Putamen (tissue), 1 donor: ENCODE results near the gene CHMP2A.
A peak's percentile ranks its signal among the peaks of the same experiment; 100 is the strongest.

ENCODE experiments used
- DNase-seq: peaks from one replicate; pipeline ENCODE4 v3.0.0-alpha.2; 2016; ENCODE audit warnings: low spot score

CHMP2A gene

DNA sequence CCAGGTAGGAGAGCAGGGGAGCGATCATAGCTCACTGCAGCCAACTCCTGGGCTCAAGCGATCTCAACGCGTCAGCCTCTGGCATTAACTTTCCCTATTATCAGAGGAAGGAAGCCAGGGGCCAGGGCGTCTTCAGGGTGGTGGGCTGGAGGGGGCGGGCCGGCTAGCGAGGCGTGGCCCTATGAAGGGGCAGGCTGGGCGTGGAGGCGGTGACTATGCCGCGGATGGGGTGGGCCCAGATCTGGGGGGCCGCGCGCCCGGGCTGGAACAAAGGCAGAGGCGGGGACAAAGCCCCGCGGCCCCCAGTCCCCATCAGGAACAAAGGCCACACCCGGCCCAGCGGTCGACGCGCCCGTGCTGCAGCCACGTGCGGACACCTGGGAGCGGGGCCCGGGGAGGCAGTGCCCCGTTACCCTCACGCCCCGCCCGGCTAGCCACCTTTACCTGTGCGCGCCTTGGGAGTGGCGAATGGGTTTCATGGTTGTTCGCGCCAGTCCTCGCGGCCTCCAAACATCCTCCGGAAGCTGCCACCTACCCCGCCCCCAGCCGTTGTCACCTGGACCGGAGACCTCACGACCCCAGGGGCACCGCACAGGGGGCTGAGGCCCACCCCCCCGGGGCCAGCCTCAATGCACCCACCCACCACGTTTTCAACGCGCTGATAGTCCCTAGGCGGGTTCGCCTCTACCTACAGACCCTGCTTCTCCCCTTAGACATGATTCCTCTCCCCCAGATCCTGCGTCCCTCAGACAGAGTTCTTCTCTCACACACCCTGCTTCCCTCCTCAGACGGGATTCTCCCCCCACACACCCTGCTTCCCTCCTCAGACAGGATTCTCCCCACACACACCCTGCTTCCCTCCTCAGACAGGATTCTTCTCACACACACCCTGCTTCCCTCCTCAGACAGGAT is 16.4 kb downstream of the CHMP2A start:
- DNase-seq, result no peak

DNA sequence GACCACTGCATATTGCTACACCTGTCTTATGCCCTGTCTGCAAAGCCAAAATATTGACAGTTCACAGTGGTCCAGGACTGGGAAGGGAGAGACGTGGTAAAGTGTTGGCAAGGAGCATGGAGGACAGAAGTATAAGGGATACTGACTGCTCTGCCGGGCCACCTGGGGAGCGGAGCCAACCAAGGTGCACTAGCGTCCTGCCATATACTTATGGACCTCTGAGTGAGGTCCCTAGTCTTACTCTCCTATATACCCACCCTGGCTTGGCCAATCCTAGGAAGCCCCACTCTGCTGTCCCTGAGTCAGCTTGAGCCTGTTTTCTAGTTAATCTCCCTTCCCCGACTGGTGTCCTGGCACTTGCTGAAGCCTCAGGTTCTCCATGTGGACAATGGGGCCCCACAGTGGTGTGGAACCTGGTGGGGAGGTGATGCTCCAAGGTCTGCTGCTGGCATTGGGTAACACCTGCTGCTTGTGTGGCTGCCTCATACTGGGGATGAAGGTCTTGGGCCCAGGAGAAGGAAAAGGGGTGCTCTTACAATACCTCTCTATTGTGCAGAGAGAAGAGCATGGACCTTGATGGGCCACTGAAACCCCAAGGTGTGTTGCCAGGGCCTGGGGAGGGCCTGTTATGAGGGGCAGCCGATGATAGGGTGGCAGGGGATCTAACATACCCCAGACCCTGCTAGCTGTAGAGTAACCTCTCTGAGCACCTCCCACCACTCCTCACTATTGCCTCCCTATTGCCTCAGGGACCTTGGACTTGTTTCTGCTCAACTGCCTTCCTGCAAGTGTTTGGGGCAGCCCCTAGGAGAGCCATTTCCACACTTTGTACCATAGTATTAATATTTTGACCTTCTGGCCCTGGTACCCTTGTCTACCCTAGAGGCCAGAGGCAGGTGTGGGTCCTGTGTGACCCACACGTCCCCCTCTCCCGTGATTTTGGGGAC is 17.8 kb downstream of the CHMP2A start:
- DNase-seq, result no peak

DNA sequence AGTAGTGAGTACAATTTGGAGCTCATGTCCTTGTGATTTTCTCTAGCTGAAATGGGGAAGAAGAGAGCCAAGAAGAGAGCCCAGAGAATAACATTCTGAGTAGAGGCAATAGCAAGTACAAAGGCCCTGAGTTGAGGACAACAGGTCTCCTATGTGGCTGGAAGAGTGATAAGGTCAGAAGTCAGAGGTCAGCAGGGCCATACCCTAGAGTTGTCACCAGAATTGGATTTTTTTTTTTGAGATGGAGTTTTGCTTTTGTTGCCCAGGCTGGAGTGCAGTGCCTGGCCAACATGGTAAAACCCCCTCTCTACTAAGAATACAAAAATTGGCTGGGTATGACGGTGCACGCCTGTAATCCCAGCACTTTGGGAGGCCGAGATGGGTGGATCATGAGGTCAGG is 19.0 kb downstream of the CHMP2A start:
- no peak for DNase-seq

DNA sequence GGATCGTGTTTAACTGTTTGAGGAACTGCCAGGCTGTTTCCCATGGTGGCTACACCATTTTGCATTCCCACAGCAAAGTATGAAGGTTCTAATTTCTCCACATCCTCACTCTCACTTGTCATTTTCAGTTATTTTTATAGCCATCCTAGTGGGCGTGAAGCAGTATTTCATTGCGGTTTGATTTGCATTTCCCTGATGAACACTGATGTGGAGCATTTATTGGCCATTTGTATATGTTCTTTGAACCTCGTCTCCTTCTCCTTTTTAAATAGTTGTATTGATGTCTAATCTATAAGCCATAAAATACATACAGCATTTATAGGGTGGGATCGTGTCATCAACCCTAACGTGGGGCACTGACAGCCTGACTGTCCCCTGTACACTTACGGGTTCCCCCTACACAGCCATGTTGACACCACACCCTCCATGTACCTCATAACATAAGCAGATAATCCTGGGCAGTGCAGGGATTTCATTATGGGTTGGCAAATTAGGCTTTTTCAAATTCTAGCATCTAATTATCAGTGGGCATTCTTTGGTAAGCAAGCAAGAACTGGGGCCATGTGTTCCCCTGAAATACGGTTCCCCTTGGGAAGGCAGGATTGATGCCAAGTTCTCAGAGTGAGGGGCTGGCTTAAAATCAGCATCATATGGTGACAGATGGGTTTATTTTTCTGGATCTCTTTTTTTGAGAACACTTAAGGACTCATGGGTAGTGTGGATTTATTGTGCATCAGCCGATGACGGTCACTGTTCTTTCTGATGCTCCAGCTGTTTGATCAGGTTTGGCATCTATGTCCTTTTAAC is 23.7 kb downstream of the CHMP2A start:
- DNase-seq, result no peak

DNA sequence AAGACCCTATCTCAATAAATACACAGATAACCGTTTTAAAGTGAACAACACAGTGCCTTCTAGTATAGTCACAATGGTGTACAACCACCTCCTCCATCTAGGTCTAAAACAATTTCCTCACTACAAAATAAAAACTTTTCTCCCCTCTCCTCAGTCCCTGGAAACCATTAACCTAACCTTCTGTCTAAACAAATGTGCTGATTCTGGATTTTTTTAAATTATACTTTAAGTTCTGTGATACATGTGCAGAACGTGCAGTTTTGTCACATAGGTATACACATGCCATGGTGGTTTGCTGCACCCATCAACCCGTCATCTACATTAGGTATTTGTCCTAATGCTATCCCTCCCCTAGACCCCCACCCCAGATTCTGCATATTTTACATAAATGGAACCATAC is 25.5 kb downstream of the CHMP2A start:
- DNase-seq, result no peak

DNA sequence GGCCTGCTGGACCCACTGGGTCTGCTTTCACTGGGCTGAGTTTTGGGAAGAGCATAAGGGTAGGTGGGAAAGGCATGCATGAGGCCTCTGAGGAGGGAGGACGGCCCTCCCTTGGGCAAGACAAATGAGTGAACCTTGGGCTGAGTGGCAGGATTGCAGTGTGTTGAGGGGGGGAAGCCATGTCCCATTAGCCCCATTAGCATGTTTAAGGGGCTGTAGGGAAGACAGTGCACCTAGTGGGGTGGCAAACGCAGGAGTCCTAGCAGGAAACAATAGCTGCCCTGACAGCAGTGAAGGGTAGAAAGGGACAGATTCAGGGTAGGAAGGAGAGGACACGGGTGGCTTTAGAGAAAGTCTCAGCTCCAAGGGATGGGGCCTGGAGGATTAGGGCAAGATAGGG is 32.2 kb downstream of the CHMP2A start:
- DNase-seq, result no peak

DNA sequence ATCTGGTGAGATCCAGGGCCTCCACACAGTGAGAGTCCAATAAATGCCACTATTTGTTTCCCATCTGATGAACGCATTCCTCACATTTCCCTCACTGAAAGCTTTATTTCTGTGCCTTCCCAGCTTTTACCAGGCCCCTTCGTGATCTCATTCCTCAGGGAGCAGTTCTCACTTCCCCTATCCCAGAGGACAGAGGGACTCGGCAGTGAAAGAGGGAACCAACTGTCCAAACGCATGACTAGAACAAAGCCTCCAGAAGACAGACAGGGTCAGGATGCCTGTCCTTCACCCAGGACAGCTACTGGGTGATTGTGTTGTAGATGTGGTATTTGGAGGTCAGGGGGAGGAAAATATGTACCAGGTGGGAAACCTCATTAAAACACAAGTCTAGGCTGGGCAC is 33.3 kb downstream of the CHMP2A start:
- DNase-seq, result no peak

DNA sequence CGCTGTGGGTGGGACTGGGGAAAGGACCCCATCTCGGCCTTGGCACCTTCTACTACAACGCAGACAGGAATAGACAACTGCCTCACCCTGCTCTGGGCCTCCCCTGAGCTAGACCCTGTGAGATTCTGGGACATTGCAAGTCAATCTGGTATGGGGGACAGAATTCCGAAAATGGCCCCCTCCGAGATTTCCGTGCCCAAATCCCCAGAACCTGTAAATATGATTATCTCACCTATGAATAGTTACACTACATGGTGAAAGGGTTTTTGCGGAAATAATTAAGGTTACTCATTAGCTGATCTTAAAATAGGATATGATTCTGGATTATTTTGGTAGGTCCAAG is 34.7 kb downstream of the CHMP2A start:
- no peak for DNase-seq

DNA sequence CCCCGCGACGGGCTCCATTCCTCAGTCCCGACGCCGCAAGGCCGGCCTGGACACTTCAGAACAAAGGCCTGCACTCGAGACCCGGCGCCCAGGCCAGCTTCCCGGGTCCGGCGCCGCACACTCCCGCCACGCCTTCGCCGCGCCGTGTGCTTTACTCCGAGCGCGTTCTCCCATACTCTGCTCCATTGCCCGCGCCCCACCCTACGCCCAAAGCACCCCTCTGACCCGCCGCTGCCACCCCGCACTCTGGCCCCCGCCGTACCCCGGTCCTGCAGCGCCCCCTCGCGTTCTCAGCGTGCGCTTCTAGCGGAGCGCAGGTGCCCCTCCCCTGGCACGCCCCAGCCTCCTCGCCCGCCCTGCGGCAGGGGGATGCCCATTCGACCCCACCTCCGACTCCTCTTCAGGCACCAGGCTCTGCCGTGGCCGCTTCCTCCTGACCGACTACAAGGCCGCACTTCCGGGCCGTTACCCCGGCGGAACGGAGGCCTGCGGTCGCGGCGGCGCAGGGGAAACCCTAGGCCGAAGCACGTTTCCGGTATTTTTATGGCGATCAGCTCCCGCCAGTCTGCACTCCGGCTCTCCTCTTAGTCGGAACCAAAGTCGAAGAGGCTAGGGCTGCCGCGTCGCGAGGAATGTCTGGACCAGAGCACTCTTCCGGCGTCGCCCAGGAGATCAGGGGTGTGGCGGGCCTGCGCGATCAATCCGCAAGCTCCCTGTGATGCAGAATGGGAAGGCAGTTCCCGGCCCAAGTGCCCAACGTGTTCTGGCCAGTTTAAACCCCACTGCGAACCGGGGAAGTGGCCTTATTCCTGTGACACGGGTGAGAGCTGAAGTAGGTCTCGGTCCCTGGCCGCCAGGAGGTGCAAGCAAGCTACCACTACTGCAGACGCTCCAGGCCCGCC is 35.3 kb downstream of the CHMP2A start, which contains the start of gene ZBTB45:
ZBTB45 (minus strand) TSS at position 456 of the 902 bp plus-strand sequence. CDS start 2,137 bp downstream, outside the sequence.
- DNase-seq, result peak; percentile 95

DNA sequence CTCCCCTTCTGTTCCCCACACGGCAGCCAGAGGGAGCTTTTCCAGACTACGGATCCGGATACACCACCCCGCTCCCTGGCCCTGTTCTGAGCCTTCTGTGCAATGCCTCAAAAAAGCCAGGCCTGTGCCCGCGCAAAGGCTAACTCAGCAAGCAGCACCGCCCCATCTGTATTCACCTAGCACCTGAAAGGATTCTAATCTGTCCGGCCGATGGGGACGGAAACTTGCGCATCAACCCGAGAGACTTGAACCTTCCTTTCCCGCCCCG is 35.9 kb downstream of the CHMP2A start:
- peak; percentile 50 for DNase-seq

DNA sequence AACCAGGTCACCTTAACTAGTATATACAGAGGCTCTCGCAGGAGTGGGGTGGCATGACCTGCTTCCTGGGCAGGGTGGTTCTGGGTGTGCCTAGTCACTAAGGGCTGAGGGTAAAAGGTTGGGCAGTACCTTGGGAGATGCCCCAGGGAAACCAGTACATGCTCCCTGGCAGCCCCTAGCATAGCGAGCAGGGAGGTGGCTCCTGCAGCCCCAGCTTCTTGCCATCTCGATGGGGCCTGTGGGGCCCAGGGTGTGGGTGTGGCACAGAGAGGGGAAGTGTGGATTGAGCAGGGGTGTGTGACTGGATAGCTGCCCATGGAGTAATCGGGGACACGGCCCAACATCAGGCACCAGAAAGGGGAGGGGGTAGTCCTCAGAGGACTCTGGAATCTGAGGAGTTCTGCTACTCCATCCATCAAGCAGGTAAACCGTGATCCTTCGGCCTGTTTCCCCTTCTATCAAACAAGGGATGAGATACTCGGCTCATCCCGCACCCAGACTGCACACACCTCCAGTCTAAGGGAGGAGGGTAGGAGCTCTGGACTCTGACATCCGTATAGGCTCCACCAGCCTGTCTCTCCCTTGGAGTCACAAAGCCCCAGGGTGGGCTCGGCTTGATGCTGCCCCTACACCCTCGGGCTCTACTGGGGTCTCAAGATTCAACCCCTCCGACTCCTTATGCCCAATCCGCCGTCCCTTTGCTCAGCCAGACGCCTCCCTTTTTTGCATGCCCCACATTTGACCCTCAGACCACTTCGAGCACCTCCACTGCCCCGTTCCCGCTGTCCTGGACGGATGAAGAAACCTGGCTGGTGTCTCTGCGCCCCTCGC is 36.4 kb downstream of the CHMP2A start:
- DNase-seq, result no peak

DNA sequence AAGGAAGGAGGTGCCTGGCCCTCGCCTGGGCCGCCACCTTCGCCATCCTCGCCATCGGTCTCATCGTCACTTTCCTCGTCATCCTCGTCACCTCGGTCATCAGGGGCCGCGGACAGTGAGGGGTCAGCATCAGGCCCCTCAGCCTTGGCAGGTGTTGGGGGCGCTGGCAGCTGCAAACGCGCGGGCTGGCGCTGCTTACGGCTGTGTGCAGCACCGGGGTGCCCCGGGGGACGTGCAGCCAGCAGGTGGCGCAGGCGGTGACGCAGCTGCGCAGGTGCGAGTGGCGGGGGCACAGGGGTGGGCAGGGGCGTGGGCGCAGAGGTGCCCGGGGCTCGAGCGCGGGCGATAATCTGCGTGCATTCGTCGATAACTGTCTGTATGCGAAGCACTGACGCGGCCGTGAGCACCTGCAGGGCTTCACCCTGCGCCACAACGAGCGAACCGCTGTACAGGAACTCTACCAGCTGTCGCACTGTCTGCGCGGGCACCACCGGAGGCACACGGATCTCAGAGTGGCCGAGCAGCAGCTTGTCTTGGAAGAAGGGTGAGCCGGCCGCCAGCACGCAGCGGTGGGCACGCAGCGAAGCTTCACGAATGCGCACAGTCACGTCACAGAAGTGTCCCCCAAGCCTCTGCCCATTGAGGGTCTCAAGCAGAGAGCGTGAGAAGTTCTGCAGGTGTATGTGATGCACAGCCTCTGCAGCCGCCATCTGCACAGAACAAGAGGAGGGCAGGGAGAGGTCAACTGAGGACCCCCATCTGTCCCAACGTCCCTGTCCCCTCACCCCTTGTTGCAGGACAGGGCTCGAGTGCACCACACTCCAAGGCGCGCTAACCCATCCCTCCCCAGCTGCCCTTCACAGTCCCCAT is 37.7 kb downstream of the CHMP2A start:
- DNase-seq, result no peak

DNA sequence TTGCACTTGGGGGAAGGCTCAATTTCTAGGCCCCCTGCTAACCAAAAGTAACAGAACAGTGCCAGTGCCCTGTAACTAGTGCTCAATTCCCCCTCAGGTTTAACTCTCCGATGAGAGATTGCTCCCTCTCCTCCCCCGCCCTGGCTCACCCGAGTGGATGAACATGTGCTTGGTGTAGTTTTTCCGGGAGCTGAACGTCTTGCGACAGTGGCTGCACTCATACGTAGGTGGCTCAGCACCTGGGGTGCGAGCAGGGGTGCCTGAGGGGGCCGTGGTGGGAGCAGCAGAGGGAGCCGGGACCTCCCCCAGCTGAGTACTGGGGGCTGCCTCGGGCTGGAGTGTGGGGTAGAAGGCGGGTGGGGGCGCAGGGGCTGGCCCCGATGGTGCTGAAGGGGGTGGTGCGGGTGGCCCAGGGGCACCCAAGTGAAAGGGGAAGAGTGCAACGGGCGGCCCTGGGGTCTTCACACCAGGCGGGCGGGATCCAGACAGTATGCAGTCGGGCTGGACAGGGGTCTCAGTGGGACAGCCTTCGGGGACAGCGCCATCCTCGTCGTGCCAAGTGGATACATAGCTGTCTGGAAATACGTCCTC is 38.6 kb downstream of the CHMP2A start:
- DNase-seq, result no peak

DNA sequence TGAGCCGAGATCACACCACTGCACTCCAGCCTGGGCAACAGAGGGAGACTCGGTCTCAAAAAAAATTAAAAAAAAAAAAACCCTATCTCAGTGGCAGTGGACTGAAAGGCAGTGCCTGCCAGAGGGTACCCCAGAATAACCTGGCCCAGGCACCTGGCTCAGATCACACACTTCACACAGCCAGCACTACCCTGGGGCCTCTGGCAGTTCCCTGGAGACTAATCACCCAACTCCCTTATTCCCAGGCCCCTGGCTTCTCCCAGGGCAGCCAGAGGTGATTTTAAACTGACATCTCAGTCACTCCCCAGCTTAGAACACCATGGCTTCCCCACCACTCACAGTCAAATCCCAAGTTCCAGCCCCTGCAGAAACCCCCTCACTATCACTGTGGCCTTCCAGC is 39.6 kb downstream of the CHMP2A start:
- no peak for DNase-seq

DNA sequence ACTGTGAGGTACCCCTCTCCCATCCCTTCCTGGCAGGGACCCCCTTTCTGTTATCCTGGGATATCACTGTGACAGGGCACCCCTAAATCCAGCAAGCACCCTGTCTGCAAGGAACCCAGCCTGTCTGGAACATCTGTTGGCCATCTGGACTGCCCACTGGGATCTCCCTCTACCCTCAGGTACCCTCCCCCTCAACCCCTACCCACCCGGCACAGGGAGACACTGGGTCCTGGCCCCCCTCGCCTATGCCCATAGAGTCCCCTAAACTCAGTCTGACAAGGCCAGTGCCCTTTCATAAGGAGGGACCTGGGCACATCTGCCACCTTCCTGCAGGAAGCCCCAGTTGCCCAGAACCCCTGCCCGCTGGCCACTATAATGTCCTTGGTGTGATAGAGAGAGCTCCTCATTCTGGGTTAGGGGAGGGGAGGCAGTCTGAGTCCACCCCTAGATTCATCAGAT is 40.3 kb downstream of the CHMP2A start:
- no peak for DNase-seq

DNA sequence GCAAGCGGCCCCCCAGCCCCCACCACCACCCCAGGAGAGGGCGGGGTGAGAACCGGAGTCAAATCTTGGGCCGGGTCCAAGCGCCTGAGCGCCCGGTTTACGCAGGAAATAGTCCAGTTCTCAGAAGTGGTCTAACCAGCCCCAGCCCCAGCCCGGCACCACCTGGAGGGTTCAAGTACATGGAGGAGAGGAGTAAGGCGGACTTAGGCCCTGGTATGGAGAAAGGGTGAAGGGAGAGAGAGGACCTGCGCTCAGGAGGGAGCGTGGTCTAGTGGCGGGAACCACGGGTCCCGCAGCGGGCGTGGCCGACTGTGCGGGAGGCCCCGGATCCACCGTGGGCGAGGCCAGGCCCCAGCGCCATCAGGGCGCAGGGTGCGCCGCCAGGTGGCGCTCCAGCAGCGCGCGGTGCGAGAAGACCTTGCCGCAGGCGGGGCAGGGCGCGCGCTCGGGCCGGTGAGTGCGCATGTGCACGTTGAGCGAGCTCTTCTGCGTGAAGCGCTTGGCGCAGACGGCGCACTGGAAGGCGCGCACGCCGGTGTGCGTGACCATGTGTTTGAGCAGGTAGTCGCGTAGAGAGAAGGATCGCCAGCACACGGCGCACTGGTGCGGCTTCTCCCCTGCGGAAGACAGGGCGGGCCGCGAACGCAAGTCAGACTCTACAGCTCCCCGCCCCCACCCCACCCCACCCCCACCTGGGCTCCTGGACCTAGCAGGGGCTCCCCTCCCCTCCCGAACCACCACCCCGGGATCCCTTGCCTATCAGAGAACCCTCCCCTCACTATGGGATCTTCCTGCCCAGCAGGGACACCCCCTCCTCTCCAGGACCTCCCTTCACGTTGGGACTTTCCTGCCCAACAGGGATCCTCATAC is 41.0 kb downstream of the CHMP2A start:
- peak; percentile 87 for DNase-seq

DNA sequence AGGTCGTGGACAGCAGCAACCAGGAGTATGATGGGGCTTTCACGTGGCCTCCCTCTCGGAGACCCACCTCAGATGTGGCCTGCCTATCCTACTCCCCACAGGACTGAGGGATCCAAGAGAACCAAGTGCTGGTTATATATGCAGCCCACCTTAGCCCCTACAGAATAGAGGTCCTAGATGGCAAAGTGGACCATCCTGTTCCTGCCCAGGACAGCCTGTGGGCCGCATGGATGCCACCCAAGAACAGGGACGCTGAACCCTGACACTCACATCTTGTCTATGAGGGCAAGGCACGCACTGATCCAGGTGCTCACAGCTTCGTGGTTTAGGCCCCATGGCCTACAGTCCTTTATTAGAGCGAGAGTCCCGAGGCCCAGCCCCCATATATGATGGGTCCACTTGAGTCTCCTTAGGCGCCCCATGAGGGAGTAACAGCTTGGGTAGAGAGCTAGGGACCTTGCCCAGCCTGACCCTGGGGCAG is 41.7 kb downstream of the CHMP2A start:
- DNase-seq, result no peak
